Islet precursor cell (in vitro differentiated cells): Measurements from ENCODE around the gene PVR.
"Not testable (repeated sequence)": the region's sequence is repeated elsewhere in the genome, so short reads cannot be mapped to it uniquely, and the experiment has no call there.

Experiments used
- DNase-seq: peaks from one replicate; pipeline ENCODE4 v3.0.0-alpha.2; 2018

PVR gene, protein sequence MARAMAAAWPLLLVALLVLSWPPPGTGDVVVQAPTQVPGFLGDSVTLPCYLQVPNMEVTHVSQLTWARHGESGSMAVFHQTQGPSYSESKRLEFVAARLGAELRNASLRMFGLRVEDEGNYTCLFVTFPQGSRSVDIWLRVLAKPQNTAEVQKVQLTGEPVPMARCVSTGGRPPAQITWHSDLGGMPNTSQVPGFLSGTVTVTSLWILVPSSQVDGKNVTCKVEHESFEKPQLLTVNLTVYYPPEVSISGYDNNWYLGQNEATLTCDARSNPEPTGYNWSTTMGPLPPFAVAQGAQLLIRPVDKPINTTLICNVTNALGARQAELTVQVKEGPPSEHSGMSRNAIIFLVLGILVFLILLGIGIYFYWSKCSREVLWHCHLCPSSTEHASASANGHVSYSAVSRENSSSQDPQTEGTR

DNA sequence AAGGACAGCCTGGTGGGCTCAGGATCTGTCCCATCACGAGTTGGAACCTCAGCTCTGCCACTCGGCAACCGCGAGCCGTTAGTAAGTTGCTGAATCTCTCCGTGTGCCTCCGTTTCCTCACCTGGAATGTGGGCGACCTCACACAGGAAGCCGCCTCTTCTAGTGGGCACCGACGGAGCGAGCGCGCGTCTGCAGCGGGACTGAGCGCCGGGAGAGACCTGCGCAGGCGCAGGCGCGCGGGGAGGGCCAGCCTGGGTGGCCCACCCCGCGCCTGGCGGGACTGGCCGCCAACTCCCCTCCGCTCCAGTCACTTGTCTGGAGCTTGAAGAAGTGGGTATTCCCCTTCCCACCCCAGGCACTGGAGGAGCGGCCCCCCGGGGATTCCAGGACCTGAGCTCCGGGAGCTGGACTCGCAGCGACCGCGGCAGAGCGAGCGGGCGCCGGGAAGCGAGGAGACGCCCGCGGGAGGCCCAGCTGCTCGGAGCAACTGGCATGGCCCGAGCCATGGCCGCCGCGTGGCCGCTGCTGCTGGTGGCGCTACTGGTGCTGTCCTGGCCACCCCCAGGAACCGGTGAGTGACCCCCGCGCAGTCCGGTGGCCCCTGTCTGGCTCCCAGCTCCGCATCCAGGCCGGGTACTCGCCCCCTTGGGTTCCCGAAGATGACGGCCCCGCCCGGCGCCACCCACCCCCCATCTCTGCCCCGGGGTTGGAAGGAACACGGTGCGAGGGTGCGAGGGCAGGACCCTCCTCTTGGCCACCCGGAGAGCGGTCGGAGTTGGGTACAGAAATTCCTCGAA, at the start of gene PVR:
Gene PVR, plus strand, starts transcription at position 306 of the 797 bp plus-strand sequence. Its CDS starts 187 bp downstream, at position 493.
- peak; percentile 87 for DNase-seq

DNA sequence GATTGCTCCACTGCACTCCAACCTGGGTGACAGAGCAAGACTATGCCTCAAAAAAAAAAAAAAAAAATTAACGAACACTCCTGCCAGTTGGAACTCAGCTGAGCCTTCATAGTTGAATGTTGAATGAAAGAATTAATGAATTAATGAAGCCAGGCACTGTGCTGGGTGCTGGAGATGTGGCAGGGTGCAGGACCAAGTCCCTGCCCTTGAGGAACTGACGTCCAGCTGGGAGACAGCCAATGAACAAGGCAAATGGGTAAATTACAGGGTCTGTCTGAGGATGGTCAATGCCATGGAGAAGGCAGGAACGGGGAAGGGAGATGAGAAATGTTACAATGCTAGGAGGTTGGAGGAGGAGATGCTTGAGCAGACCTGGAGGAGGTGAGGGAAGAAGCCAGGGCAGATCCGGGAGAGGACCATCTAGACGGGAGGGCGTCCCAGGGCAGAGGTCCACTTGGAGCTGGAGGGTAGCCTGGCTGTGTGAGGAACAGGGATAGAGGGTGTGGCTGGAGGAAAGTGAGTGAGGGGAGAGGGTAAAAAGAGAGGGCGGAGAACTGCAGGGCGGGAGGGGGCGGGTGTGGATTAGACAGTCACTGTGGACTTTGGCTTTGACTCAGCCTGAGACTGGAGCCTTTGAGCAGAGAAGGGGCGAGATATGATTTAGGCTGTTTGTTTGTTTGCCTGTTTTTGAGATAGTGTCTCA, 47.1 kb upstream of the PVR start:
- no peak for DNase-seq

DNA sequence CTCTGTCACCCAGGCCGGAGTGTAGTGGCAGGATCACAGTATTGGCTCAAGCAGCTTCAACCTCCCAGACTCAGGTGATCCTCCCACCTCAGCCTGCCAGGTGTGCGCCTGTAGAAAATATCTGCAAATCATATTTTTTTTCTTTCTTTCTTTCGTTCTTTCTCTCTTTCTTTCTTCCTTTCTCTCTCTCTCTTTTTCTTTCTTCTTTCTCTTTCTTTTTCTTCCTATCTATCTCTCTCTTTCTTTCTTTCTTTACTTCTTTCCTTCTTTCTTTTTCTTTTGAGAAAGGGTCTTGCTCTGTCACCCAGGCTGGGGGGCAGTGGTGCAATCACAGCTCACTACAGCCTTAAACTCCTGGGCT, 46.6 kb upstream of the PVR start:
- no peak for DNase-seq

DNA sequence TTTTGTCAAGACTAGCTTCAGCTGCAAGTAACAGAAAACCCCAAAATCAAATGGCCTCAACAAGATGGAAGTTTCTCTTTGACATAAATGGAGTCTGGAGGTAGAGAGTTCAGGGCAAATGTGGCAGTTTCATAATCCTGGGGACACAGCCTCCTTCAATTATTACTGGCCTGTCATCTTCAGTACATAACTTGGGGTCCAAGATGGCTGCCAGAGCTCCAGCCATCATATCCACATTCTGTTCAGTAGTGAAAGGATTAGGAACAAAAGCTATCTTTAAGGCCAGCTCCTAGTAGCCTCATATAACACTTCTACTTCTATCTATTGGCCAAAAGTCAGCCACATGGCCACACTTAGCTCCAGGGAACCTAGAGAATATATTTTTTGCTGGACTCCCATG, 45.4 kb upstream of the PVR start:
- DNase-seq, result no peak

DNA sequence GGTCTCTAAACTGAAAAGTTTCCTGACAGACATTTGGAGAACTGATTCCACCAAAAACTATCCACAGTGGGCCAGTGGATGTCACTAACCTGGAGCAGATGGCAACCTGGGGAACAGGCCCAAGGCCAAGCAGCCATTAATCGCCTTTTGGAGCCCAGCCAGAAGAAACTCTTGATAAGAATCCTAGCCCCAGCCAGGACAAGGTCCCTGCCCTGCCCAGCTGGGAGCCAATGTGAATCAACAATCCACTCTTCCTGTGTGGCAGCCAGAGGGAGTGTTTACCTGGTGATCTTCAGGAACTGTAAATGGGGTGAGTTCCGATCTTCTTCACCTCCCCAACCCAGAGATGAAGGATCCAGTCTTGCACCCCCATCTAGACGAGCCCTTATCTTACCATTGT, 44.8 kb upstream of the PVR start:
- no peak for DNase-seq

DNA sequence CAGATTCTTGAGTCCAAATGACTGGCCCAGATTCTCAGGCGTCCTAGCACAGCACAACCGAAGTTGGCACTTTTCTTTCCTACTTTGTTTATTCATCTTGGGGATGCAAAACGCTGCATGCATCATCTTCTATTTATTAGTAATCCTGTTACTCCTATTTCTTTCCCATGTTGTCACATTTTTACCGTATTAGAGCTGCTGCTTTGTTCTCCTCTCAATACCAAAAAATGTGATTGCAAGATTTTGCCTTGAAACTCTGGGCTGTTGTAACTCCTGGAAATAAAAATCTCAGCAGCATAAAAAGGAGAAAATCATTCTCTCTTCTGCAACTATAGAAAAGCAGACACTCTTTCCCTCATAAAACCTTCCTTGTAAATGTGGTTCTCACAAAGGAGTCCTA, 43.2 kb upstream of the PVR start:
- DNase-seq, result no peak

DNA sequence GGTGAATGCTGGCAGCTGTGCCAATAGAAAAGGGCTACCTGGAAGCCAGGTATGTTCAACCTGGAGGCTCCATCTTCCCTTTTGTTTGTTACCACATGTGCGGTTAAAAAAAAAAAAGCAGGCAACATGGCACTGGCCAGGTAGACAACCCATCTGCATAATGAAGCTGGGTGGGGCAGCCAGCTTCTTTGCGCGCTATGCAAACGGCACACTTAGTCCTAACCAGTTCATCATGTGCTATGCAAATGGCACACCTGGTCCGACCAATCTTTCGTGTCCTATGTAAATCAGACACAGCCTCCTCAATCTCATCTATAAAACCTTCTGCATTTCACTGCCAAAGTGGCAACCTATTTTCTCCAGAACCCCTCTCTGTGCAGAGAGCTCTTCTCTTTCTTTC, 41.6 kb upstream of the PVR start:
- no peak for DNase-seq

DNA sequence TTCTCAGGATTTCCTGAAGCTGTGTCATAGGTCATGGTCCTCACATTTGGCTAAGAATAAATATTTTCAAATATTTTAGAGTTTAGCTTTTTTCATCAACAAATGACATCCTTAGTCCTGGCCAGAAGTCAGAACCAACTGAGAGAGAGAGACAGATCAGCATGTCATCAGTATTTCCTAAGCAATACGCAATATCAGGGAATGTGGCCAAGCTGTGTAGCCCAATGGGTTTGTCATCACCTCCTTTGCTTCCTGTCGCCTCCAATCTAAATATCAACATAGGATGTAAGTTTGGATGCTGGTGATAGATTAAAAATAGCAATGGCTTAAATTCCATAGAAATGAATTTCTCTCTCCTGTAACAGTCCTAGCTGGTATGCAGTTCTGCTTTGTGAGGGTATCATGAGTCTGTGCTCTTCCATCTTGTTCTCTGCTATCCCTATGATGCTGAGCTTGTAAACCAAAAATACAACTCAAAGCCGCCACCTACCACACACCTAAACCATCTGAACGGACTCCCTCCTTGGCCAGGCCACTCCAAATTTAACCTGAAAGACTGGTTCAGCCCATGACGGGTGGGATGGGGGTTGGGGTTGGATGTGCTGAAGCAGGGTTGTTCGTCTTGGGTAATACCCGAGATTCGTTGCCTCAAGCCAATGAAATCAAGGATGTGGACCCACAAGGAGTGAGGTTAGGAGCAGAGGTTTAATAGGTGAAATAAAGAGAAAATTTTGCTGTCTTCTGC, 40.3 kb upstream of the PVR start:
- no peak for DNase-seq

DNA sequence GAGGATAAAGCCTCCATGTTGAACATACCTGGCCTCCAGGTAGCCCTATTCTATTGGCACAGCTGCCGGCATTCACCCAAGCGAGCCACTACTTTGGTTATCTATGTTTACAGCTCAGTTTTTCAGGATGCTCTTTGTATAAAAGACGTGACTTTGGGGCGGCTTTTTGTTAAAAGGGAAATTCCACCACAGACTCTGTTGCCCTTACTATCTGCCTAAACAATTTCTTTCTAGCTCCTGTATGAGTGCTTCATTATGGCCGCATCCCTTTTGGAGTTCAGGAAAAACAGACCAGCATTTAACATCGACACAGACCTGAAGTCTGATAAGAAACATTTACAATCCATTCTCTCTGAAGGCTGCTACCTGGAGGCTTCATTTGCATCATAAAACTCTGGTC, 39.5 kb upstream of the PVR start:
- no peak for DNase-seq

DNA sequence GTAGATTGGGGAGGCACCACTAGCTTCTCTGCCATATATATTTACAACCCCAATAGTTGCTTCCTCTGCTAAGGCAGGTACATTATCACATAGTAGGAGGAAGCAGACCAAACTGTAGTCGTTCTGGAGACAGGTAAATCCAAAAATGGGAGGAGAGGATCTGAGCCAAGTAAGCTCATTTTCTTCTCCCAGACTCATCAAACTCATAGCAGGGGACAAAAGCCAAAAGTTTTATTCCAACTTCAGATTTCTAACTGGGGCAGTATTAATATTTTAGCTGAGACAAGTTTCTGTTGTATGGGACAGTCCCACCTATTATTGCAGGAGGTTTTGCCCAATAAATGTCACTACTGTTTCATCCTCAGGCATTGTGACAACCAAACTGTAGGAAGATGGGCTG, 38.2 kb upstream of the PVR start:
- no peak for DNase-seq

DNA sequence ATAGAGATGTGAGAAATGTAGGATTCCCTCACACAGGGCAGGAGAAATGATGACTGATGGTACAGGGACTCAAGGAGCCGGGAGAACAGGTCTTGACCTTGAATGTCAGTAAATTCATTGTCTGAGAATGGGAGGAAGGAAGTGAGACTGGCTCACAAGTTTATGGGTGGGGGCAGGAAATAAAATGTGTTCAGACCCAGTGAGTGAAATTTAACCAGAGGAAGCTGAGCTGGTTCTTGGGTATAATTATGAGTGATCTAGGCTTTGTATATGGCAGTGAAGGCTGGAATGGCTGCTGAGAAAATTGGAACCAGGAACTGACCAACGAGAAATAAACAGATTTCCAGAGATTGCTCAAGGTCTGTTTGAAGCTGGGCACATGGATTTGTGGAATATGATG, 36.7 kb upstream of the PVR start:
- DNase-seq, result no peak

DNA sequence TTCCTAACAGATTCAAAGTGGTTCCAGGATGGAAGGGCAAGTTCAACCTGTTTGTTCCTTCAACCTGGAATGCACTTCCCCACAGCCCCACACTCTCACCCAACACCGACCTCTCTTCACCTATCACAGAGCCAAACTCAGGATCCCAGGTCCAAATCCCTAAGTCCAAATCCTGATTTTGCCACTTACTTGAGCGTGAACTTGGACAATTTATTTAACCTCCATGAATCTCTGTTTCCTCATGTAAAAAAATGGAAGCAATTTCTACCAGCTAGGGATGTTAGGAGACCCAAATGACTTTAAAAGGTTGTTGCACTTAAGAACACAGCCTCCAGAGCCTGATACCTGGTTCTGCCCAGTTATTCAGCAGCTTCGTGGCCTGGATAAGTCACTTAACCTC, 35.8 kb upstream of the PVR start:
- no peak for DNase-seq

DNA sequence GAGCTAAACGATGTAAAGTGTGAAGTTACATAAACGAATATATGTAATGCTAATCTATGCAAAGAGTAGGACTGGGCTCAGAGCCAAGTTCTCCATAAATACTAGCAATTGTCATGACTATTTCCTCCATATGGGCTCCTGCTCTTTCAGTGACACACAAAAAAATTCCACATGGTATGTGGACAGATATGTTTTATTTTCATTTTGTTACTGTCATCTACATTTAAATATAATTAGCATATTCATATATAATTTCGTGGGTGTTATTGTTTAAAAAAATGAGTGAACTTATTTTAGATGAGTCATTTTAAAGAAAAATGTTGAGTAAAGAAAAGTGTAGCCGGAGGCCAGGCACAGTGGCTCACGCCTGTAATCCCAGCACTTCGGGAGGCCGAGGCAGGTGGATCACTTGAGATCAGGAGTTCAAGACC, 35.3 kb upstream of the PVR start:
- DNase-seq, result no peak

DNA sequence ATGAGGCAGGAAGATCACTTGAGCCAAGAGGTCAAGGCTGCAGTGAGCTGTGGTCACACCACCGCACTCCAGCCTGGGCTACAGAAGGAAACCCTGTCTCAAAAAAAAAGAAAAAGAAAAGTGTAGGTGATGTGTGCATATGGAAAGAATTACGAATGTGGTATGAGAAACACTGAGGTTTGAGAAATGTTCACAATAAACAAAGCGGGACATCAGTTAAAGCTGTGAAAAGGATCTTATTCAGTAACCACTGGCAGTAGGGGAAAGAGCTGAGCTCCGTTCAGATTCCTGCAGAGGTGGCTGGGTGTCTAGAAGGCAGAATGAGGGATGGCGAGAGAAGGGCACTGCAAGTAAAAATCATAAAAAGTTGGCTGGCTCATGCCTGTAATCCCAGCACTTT, 34.5 kb upstream of the PVR start:
- no peak for DNase-seq

DNA sequence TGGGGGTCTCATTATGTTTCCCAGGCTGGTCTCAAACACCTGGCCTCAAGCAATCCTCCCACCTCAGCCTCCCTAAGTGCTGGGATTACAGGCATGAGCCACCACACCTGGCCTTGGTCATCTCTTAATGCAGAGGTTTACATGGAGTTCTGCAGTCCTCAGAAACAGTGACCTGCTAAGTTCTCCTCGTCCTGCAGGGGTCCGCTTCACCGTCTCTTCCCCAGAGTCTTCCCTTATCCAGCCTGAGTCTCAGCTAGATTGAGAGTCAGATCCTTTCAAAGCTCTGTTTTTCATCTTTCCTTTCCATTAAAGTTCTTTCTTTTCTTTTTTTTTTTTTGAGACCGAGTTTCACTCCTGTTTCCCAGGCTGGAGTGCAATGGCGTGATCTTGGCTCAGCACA, 33.2 kb upstream of the PVR start:
- not testable (repeated sequence) for DNase-seq

DNA sequence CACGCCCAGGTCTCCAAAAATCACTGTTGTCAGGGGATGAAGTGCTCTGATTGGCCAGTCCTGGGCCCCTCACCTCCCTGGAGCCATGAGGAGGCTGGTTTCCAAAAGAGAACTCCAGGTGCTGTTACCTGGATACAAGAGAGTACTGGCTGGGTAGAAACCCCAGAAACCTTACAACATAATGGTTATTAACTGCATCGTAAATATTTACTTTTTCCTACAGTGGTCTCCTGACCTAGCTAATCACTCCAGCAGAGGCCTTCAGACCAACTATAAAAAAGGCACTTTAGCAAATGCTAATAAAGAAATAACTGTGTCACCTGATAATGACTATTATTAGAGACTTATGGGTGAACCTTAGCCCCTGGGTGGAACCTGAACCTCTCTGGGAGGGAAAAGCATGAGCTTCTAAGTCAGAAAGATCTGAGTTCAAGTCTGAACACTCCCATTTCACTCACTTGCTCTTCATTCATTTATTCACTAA, 31.9 kb upstream of the PVR start:
- DNase-seq, result no peak

DNA sequence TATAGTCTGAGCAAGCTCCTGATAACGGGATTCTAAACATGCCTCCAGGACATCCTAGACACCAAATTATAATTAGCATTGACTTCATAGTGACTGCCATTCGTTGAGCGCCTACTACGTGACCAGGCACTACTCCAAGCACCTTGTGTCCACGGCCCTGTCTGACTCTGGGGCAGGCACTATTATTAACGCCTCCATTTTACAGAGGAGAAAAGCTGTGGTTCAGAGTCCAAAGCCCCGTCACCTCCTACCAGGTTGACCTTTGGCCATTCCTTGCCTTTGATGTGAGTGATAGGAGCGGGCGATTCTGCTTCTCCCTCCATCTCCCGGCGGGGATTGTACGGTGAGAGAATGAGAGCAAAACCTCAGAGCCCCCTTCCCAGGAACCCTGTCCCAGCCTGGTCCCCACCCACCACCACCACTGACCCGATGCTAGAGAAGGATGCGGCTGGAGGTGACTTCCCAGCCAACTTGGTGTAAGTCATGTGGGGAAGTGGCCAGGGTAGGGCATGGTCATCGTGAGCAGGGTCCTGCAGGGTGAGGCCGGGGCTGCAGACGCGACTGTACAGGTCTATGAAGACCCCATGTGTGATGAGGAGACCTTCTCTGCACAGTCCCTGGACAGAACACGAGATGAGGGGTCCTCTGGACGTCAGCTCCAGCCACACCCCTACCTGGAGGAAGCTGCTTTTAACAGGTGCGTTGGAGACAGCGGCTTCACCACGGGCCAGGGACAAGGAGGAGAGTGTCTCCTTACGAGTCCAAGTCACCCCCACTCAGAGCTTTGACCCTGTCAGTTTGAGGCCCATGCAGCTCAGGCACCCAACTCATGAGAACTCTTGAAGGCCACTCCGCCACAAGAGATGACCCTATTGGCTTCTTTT, 30.2 kb upstream of the PVR start, which contains the start of gene IGSF23:
Gene IGSF23, plus strand, starts transcription at position 269 of the 884 bp plus-strand sequence. Its CDS starts 83 bp downstream, at position 352.
- DNase-seq, result no peak

DNA sequence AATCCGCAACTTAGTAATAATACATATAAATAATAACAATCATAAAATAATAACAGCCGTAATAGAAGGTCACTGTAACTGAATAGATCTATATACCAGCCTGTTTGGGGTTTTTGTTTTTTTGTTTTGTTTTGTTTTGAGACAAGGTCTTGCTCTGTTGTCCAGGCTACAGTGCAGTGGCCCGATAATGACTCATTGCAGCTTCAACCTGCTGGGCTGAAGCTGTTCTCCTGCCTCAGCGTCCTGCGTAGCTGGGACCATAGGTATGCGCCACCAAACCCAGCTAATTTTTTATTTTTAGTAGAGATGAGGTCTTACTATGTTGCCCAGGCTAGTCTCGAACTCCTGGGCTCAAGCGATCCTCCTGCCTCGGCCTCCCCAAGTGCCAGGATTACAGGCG, 29.4 kb upstream of the PVR start:
- no peak for DNase-seq

DNA sequence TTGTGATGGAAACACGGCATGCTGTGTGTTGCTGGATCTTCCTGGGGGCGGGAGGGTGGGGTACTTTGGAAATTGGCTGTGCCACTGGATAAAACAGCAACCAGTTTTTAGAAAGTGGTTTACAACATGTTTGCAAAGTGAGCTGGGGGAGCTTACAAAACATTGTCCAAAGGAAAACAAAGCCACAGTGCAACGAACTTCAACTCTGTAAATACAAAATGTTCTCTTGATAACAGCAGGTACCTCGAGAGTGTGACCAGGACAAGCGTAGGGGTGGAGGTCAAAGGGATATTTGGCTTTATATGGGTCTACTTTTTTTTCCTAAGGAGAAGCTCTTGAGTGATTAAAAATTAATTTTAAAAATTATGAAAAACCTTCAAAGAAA, 27.9 kb upstream of the PVR start:
- DNase-seq, result no peak

DNA sequence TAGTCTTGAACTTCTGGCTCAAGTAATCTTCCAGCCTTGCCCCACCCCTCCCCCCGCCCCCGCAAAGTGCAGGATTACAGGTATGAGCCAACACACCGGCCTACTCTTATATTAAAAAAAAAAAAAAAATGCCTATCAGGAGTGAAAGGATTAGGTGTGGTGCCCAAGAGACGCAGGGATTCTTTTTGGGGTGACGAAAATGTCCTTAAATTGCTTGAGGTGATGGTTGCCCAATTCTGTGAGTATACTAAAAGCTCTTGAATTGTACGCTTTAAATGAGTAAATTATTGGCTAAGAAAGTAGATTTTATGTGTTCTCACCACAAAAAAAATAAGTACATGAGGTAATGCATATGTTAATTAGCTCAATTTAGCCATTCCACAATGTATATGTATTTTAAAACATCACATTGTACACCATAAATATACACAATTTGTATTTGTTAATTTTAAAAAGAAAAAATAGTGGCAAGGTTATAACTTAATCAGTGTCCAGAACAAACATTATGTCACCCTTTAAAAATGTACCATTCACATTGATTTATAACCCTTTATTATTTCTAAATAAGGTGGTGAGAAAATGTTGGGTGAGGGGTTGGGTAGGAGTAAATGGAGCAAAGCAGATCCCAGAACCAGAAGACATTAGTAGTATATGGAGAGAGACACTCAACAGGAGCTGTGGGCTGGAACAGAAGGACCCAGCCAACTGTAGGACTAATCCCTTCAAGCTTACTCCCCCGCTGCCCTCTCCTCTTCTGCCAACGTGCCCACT, 26.4 kb upstream of the PVR start:
- DNase-seq, result no peak
